Thymus (tissue), 11 donors: ENCODE data around the gene POGLUT3. TPM values are rescaled to one million over a fixed set of nuclear protein-coding genes. Genes with fewer than 3 reads are reported as not detected.

Source experiments
- DNase-seq, 9 donors: peaks; one replicate each; pipeline ENCODE4 v3.0.0-alpha.2; 2013; ENCODE audit warnings: low spot score in 9 of 9, low read depth in 6 of 9, missing footprints in 1 of 9
- H3K27ac ChIP-seq, 2 donors: one replicate each; pipeline ENCODE4 v1.5.1; 2013; ENCODE audit warnings: control low read depth in 1 of 2, low read depth in 1 of 2, low read length in 1 of 2, mild to moderate bottlenecking in 1 of 2, moderate library complexity in 1 of 2
- H3K27me3 ChIP-seq, 2 donors: one replicate each; pipeline ENCODE4 v1.5.1; 2013; ENCODE audit warnings: low read length in 1 of 2; ENCODE audit not compliant: control insufficient read depth in 2 of 2, insufficient read depth in 1 of 2
- H3K36me3 ChIP-seq, 2 donors: one replicate each; pipeline ENCODE4 v1.5.1; 2013; ENCODE audit warnings: low read length in 1 of 2, mild to moderate bottlenecking in 1 of 2, moderate library complexity in 1 of 2; ENCODE audit not compliant: control insufficient read depth in 2 of 2, insufficient read depth in 2 of 2
- H3K4me1 ChIP-seq, 2 donors: one replicate each; pipeline ENCODE4 v1.5.1; 2013; ENCODE audit warnings: low read length in 2 of 2; ENCODE audit not compliant: control insufficient read depth in 2 of 2, insufficient read depth in 2 of 2
- H3K4me3 ChIP-seq, 2 donors: one replicate each; pipeline ENCODE4 v1.5.1; 2013; ENCODE audit warnings: low read length in 2 of 2, control low read depth in 1 of 2, mild to moderate bottlenecking in 1 of 2
- H3K9me3 ChIP-seq, 2 donors: one replicate each; pipeline ENCODE4 v1.5.1; 2013; ENCODE audit warnings: low read length in 1 of 2, mild to moderate bottlenecking in 1 of 2; ENCODE audit not compliant: control insufficient read depth in 2 of 2, insufficient read depth in 1 of 2
- WGBS: extraction: QIAGEN DNeasy Blood & Tissue Kit; methylation state at CpG from one replicate; pipeline ENCODE4 v1.1.7; 2013; 5-methylcytosine and 5-hydroxymethylcytosine counted together
- polyA plus RNA-seq: library from polyadenylated mRNA; stranded (reverse); fragments of 200-250 nt; gene quantifications from one replicate; pipeline ENCODE4 v1.2.3, GENCODE V29; 2013
- total RNA-seq: library from RNA; stranded (reverse); fragments of 120-200 nt; gene quantifications from one replicate; pipeline ENCODE4 v1.2.4, GENCODE V29; 2013
- donor health status: healthy.

Gene POGLUT3
- total and polyA plus RNA-seq, 2 donors = 9.0 to 17.0 TPM

DNA sequence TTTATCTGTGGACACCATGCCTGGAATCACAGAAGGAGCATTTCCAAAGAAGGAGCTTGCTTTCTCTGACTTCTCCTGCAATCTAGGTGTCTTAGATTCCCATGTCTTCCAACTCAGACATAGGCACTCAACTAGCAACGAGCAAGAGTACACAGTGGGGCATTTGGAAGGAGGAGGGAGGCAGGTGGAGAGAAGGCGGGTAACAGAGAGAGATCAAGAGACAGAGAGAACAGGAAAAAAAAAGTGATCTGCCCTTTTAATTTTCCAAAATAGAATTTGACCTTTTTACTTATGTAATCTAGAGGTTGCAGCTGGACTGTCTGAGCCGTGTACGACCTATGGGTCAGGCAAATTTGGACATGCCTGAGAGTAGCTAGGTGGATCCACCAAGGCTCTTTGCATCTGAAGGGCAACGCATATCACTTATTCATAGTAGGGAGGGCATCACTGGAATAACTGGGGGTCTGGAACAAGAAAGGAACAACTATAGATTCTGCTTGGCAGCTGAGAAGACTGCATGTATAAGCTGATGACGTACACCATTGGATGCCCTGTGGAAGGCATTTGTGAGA, 37.3 kb upstream of the POGLUT3 start:
- Histone ChIP-seq H3K27ac (no peak overlapping the region), H3K36me3 (no peaks in the 10 kb centered on the region), H3K4me3 (no peak overlapping the region), H3K9me3 (no peaks in the 10 kb centered on the region), H3K4me1 (peaks cover 0 to 3% of the 10 kb centered on the region in 2 donors), H3K27me3 (no peaks in the 10 kb centered on the region)
- WGBS = 94% methylated on average over 6 of the region's 6 CpGs
- DNase-seq = no peak

GRCh38 chr11:108534274-108534882, 36.2 kb upstream of the POGLUT3 start:
- Histone ChIP-seq H3K36me3 (no peaks in the 10 kb centered on the region), H3K27ac (no peak overlapping the region), H3K9me3 (no peaks in the 10 kb centered on the region), H3K4me3 (no peak overlapping the region), H3K4me1 (peaks cover 0 to 3% of the 10 kb centered on the region in 2 donors), H3K27me3 (no peaks in the 10 kb centered on the region)
- WGBS = 77% methylated on average over 2 of the region's 2 CpGs
- no peak for DNase-seq

DNA sequence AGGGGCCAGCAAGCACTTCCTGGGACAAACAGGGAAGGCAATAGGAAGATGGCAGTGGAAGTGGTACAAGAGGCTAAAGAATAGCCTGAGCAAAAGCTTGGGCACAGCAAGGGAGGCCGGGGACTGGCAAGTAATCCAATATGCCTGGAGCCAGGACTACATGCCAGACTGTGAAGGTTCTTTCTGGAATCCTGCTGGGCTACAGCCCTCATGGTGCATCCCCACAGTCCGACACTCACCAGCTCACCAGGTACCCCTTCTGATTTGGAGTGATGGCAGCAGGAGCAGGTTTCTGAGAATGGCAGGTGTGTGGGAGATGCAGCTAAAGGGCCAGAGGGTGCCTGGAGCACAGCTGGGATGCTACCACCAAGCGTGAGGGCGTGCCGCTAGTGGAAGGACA, 32.2 kb upstream of the POGLUT3 start:
- WGBS = 98% methylated on average over 5 of the region's 5 CpGs
- DNase-seq = no peak

GRCh38 chr11:108527382-108527781, 29.2 kb upstream of the POGLUT3 start:
- no peaks in the 10 kb centered on the region for H3K4me1 ChIP-seq
- no peaks in the 10 kb centered on the region for H3K36me3 ChIP-seq
- no peak overlapping the region for H3K27ac ChIP-seq
- no peaks in the 10 kb centered on the region for H3K27me3 ChIP-seq
- 92% methylated on average over 6 of the region's 6 CpGs for WGBS
- H3K9me3 ChIP-seq = no peaks in the 10 kb centered on the region
- DNase-seq = no peak
- H3K4me3 ChIP-seq = no peak overlapping the region

More for the DNA sequence above, 32.2 kb upstream of the POGLUT3 start:
- Histone ChIP-seq H3K27me3 (no peaks in the 10 kb centered on the region), H3K27ac (no peak overlapping the region), H3K4me1 (no peaks in the 10 kb centered on the region), H3K4me3 (no peak overlapping the region), H3K36me3 (no peaks in the 10 kb centered on the region), H3K9me3 (no peaks in the 10 kb centered on the region)

GRCh38 chr11:108525161-108525560, 27.0 kb upstream of the POGLUT3 start:
- WGBS = 98% methylated on average over 1 of the region's 1 CpG
- Histone ChIP-seq H3K9me3 (no peaks in the 10 kb centered on the region), H3K4me3 (no peak overlapping the region), H3K36me3 (no peaks in the 10 kb centered on the region), H3K27me3 (no peaks in the 10 kb centered on the region), H3K27ac (no peak overlapping the region), H3K4me1 (no peaks in the 10 kb centered on the region)
- no peak for DNase-seq

DNA sequence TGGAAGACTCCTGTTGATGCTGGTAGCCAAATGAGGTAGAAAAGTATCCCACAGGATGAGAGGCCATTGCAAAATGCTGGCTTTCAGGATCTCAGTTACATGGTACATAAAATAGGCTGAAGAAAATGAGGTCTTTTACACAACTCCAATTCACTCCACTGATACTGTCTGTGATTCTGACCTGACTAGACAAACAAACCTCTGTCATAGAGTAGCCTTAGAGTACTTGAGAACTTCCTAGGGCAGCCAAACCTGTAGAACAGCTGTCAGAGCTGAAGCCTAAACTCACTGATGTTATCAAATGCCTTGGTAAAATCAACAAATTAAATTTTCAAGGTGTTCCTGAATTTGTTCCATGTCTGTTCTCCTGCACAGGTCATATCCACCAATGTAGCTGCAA, 26.2 kb upstream of the POGLUT3 start:
- Histone ChIP-seq H3K9me3 (no peaks in the 10 kb centered on the region), H3K4me3 (no peak overlapping the region), H3K27me3 (no peaks in the 10 kb centered on the region), H3K4me1 (no peaks in the 10 kb centered on the region), H3K27ac (no peak overlapping the region), H3K36me3 (no peaks in the 10 kb centered on the region)
- no peak for DNase-seq

- H3K4me1 ChIP-seq = no peaks in the 10 kb centered on the region
- H3K27me3 ChIP-seq = no peaks in the 10 kb centered on the region
- no peak overlapping the region for H3K27ac ChIP-seq
- no peak for DNase-seq
- no peaks in the 10 kb centered on the region for H3K9me3 ChIP-seq
- WGBS = 90% methylated on average over 1 of the region's 1 CpG
- no peaks in the 10 kb centered on the region for H3K36me3 ChIP-seq
- no peak overlapping the region for H3K4me3 ChIP-seq
These were observed 24.1 kb upstream of the POGLUT3 start for GRCh38 chr11:108522318-108522717.

DNA sequence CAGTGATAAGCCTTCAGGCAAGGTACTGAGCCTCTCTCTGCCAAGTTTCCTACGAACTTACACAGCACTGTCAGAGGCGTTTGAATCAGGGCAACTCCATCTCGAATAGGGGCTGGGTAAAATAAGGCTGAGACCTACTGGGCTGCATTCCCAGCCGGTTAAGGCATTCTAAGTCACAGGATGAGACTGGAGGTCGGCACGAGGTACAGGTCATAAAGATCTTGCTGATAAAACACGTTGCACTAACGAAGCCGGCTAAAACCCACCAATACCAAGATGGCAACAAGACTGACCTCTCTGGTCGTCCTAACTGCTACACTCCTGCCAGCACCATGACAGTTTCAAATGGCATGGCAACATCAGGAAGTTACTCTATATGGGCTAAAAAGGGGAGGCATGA, 20.4 kb upstream of the POGLUT3 start:
- 96% methylated on average over 10 of the region's 10 CpGs for WGBS
- H3K36me3 ChIP-seq = no peaks in the 10 kb centered on the region
- H3K27me3 ChIP-seq = no peaks in the 10 kb centered on the region

DNA sequence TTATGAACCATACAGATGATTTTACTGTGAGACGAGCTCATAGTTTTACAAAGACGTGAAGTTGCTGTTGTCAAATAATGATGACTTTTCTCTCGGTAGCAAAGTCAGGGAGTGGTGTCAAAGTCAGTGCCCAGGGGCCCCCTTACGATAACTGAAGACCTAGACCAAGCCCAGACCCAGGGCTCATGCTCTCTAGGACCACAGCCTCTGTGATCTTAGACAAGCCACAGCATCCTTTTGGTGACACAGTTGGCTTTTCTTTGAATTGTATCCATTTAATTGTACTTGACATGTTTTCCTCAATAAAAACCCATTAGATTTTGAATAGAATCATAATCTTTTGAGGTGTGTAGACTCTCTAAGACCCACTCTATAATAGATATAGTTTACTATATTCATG, 17.9 kb upstream of the POGLUT3 start:
- WGBS = 98% methylated on average over 4 of the region's 4 CpGs
- Histone ChIP-seq H3K4me1 (no peaks in the 10 kb centered on the region), H3K9me3 (no peaks in the 10 kb centered on the region), H3K27me3 (no peaks in the 10 kb centered on the region), H3K36me3 (no peaks in the 10 kb centered on the region), H3K4me3 (no peak overlapping the region), H3K27ac (no peak overlapping the region)
- no peak for DNase-seq

More for the DNA sequence above, 20.4 kb upstream of the POGLUT3 start:
- no peaks in the 10 kb centered on the region for H3K4me1 ChIP-seq
- H3K27ac ChIP-seq = no peak overlapping the region
- H3K9me3 ChIP-seq = no peaks in the 10 kb centered on the region
- no peak for DNase-seq
- no peak overlapping the region for H3K4me3 ChIP-seq
